IMR-90 (cell line): ENCODE results near the gene NEURL1B. TPM values are rescaled to one million over a fixed set of nuclear protein-coding genes. Genes with fewer than 3 reads are reported as not detected.
A peak's percentile ranks its signal among the peaks of the same experiment; 100 is the strongest.

ENCODE experiments used
- ATAC-seq: fragments of 200-7000 bp; cut with Tn5 transposase; 2 replicates; pipeline ENCODE4 v1.9.1; 2020; ENCODE audit warnings: low read depth, mild to moderate bottlenecking, moderate library complexity
- BruUV-seq: library from RNA; stranded (reverse); fragments of 400-500 nt; replicated peaks from 2 replicates; lab custom pipeline; 2021; lab: Mats Ljungman, UMichigan
- CTCF ChIA-PET: fragments of 300-600 bp; formaldehyde crosslinking; extraction: SDS; loops from one replicate; lab custom pipeline; 2021; ENCODE audit warnings: antibody characterized with exemption; lab: Yijun Ruan, JAX
- POLR2A ChIA-PET: fragments of 300-600 bp; sonication (Branson Sonifier 250); formaldehyde crosslinking; loops from one replicate; lab custom pipeline; 2022; ENCODE audit warnings: antibody characterized with exemption; ENCODE audit not compliant: unreplicated experiment; lab: Charles Lee
- DNase-seq: peaks from one replicate; pipeline ENCODE4 v3.0.0; 2013
- H2AFZ ChIP-seq: replicated peaks from 2 replicates; pipeline ENCODE3; 2013; ENCODE audit warnings: low read length, mild to moderate bottlenecking; ENCODE audit not compliant: poor library complexity
- H2AK5ac ChIP-seq: 2 replicates; pipeline ENCODE4 v1.6.1; 2013; ENCODE audit warnings: low read depth, low read length, inconsistent platforms
- H2AK9ac ChIP-seq: replicated peaks from 2 replicates; pipeline ENCODE3; 2013; ENCODE audit warnings: mild to moderate bottlenecking, low read depth, low read length, moderate library complexity; ENCODE audit not compliant: poor library complexity
- H2BK120ac ChIP-seq: 2 replicates; pipeline ENCODE4 v1.6.1; 2013; ENCODE audit warnings: low read depth, low read length, inconsistent platforms
- H2BK15ac ChIP-seq: 3 replicates; pipeline ENCODE4 v1.6.1; 2013; ENCODE audit warnings: low read depth, low read length, inconsistent platforms
- H2BK20ac ChIP-seq: 2 replicates; pipeline ENCODE4 v1.6.1; 2013; ENCODE audit warnings: low read depth, mild to moderate bottlenecking, inconsistent platforms, low read length, moderate library complexity
- H2BK5ac ChIP-seq: 2 replicates; pipeline ENCODE4 v1.6.1; 2013; ENCODE audit warnings: mild to moderate bottlenecking, low read depth, low read length, inconsistent platforms; ENCODE audit not compliant: poor library complexity, severe bottlenecking
- H3K14ac ChIP-seq: replicated peaks from 2 replicates; pipeline ENCODE4 v1.6.1; 2013; ENCODE audit warnings: low read depth, low read length, inconsistent platforms
- H3K18ac ChIP-seq: 2 replicates; pipeline ENCODE4 v1.6.1; 2013; ENCODE audit warnings: low read depth, low read length, control low read depth
- H3K23ac ChIP-seq: 2 replicates; pipeline ENCODE4 v1.6.1; 2013; ENCODE audit warnings: low read depth, low read length, inconsistent platforms
- H3K27ac ChIP-seq: 2 replicates; pipeline ENCODE4 v1.5.1; 2013; ENCODE audit warnings: mild to moderate bottlenecking, control low read depth, low read length; ENCODE audit not compliant: insufficient read depth
- H3K27me3 ChIP-seq: 2 replicates; pipeline ENCODE4 v1.6.1; 2013; ENCODE audit warnings: low read length; ENCODE audit not compliant: control insufficient read depth, insufficient read depth
- H3K36me3 ChIP-seq: 2 replicates; pipeline ENCODE4 v1.6.1; 2013; ENCODE audit warnings: low read length, mixed read lengths; ENCODE audit not compliant: control insufficient read depth, insufficient read depth
- H3K4ac ChIP-seq: 2 replicates; pipeline ENCODE4 v1.6.1; 2013; ENCODE audit warnings: low read depth, low read length, inconsistent platforms
- H3K4me1 ChIP-seq: 2 replicates; pipeline ENCODE4 v1.6.1; 2013; ENCODE audit warnings: low read length, mixed read lengths; ENCODE audit not compliant: control insufficient read depth, insufficient read depth
- H3K4me2 ChIP-seq: 2 replicates; pipeline ENCODE4 v1.6.1; 2013; ENCODE audit warnings: low read depth, mild to moderate bottlenecking, control low read depth, low read length, moderate library complexity
- H3K4me3 ChIP-seq: 2 replicates; pipeline ENCODE4 v1.5.1; 2013; ENCODE audit warnings: low read depth, mild to moderate bottlenecking, control low read depth, low read length, moderate library complexity; ENCODE audit not compliant: insufficient read depth
- H3K56ac ChIP-seq: 2 replicates; pipeline ENCODE4 v1.6.1; 2013; ENCODE audit warnings: low read length, inconsistent platforms; ENCODE audit not compliant: insufficient read depth; ENCODE audit errors: extremely low read depth
- H3K79me1 ChIP-seq, 2 experiments: 2 replicates each; pipeline ENCODE4 v1.6.1; 2013; ENCODE audit warnings: low read length in 2 of 2, inconsistent platforms in 1 of 2, low read depth in 1 of 2
- H3K9ac ChIP-seq: 2 replicates; pipeline ENCODE4 v1.6.1; 2013; ENCODE audit warnings: low read depth, low read length, control low read depth
- H3K9me1 ChIP-seq: 2 replicates; pipeline ENCODE4 v1.6.1; 2013; ENCODE audit warnings: low read length, inconsistent platforms; ENCODE audit not compliant: insufficient read depth
- H3K9me3 ChIP-seq: 2 replicates; pipeline ENCODE4 v1.6.1; 2013; ENCODE audit warnings: low read length; ENCODE audit not compliant: control insufficient read depth, insufficient read depth
- H4K20me1 ChIP-seq: 2 replicates; pipeline ENCODE4 v1.6.1; 2013; ENCODE audit warnings: low read length, inconsistent platforms; ENCODE audit not compliant: insufficient read depth
- H4K5ac ChIP-seq: 2 replicates; pipeline ENCODE4 v1.6.1; 2013; ENCODE audit warnings: mild to moderate bottlenecking, low read depth, low read length, control low read depth
- H4K8ac ChIP-seq, 2 experiments: 2 replicates each; pipeline ENCODE4 v1.6.1; 2013; ENCODE audit warnings: low read depth in 2 of 2, low read length in 2 of 2, control low read depth in 1 of 2, inconsistent platforms in 1 of 2
- H4K91ac ChIP-seq: 2 replicates; pipeline ENCODE4 v1.6.1; 2013; ENCODE audit warnings: low read depth, low read length, inconsistent platforms; ENCODE audit not compliant: insufficient read depth
- NFE2L2 ChIP-seq: fragments of 150-350 bp; IDR thresholded peaks from 2 replicates; pipeline ENCODE4 v1.6.1; 2016; ENCODE audit warnings: low read depth, mild to moderate bottlenecking, low read length
- WGBS, 2 experiments: methylation state at CpG; one replicate each; pipeline versions ENCODE4 v1.1.5 to v1.1.7; 2013; ENCODE audit warnings: missing lambda C conversion rate in 2 of 2; ENCODE audit not compliant: insufficient read length in 1 of 2; ENCODE audit errors: extremely low coverage in 2 of 2; 5-methylcytosine and 5-hydroxymethylcytosine counted together
- dilution Hi-C: fragments of 300-500 bp; cut with HindIII; formaldehyde crosslinking; loops from one replicate; pipeline ENCODE4 v1.14.3; 2018; ENCODE audit warnings: low sequenced_read_pairs; ENCODE audit not compliant: unreplicated experiment
- in situ Hi-C: fragments of 300-500 bp; cut with MboI; formaldehyde crosslinking; loops from 3 replicates; pipeline ENCODE4 v1.14.3; 2019; ENCODE audit warnings: low sequenced_read_pairs, inconsistent platforms, mixed read lengths
- intact Hi-C: fragments of 100-400 bp; cut with micrococcal nuclease; formaldehyde crosslinking; loops from 2 replicates; pipeline ENCODE4 v1.10.0; 2022
- polyA plus RNA-seq, 3 experiments: library from polyadenylated mRNA; depleted of rRNA; stranded (reverse); fragments of >200 nt; gene quantifications; 2 replicates each; pipeline ENCODE4 v1.2.3, GENCODE V29; 2012; ENCODE audit warnings: low replicate concordance in 1 of 3
- total RNA-seq: library from RNA; depleted of rRNA; stranded (reverse); fragments of >200 nt; gene quantifications from 2 replicates; pipeline ENCODE4 v1.2.3, GENCODE V29; 2012

Gene NEURL1B
- total and polyA plus RNA-seq, 2 of the 4 experiments (the other 2 are of a cell fraction) = 1.8 to 2.8 TPM

GRCh38 chr5:172725785-172726184 is 84.7 kb downstream of the NEURL1B start:
- DNase-seq (no peak), ATAC-seq (no peak)
- Histone ChIP-seq H2AK5ac (0 out of 2 replicates have a peak overlapping the region, but pooled peaks have one; percentile 3), H3K27ac (no peak overlapping the region), H3K23ac (no peak overlapping the region), H3K4me3 (no peak overlapping the region), H3K4ac (no peak overlapping the region), H3K56ac (no peak overlapping the region), H3K14ac (no peak overlapping the region), H2AFZ (no peak overlapping the region), H3K9ac (no peak overlapping the region), H4K91ac (no peak overlapping the region), H2AK9ac (no peak overlapping the region), H3K4me2 (no peak overlapping the region), H2BK5ac (no peak overlapping the region), H3K4me1 (peaks cover 5% of the 10 kb centered on the region), H4K5ac (no peak overlapping the region), H3K9me1 (no peaks in the 10 kb centered on the region), H3K9me3 (no peaks in the 10 kb centered on the region), H3K36me3 (no peaks in the 10 kb centered on the region), H3K79me1 (no peaks in the 10 kb centered on the region), H4K20me1 (no peaks in the 10 kb centered on the region), H2BK15ac (no peak overlapping the region), H2BK120ac (no peak overlapping the region), H4K8ac (no peak overlapping the region), H2BK20ac (no peak overlapping the region), H3K27me3 (peaks cover 5% of the 10 kb centered on the region; the same call in 1 of the 2 replicates), H3K18ac (no peak overlapping the region)
- CTCF ChIA-PET = no interaction called here
- POLR2A ChIA-PET = no interaction called here
- in situ Hi-C loops = no loop called here
- no TSS peak for BruUV-seq
- TF ChIP-seq NFE2L2 = no peak
- dilution Hi-C loops = no loop called here
- WGBS, 2 experiments = 100% methylated on average over 4 of the region's 5 CpGs; no CpG with 5 or more reads in 1 of the 2 experiments
- intact Hi-C loops = no loop called here
